ENCODE measurements around the gene CEBPB.
"Not testable (repeated sequence)": the region's sequence is repeated elsewhere in the genome, so short reads cannot be mapped to it uniquely, and the experiment has no call there.

The CEBPB gene

GRCh38 chr20:50170549-50171220 lies 19.9 kb upstream of the CEBPB start:
- no peaks in the 10 kb centered on the region for H3K27me3 ChIP-seq (replicated peaks; ENCODE audit: control insufficient read depth, insufficient read depth, low read length, poor library complexity, severe bottlenecking)
- DNase-seq: no peak
- no peaks in the 10 kb centered on the region for H3K36me3 ChIP-seq (ENCODE audit: control insufficient read depth, insufficient read depth, low read length)
- H3K9me3 ChIP-seq (ENCODE audit: control insufficient read depth, low read length): no peaks in the 10 kb centered on the region
- no peaks in the 10 kb centered on the region for H3K4me1 ChIP-seq (ENCODE audit: control insufficient read depth, insufficient read depth, low read length, poor library complexity, severe bottlenecking)
- no peak overlapping the region for H3K4me3 ChIP-seq (ENCODE audit: insufficient read depth, low read depth, low read length, poor library complexity, severe bottlenecking)
- H3K27ac ChIP-seq (ENCODE audit: insufficient read depth, low read length, poor library complexity, severe bottlenecking): no peak overlapping the region

- no peaks in the 10 kb centered on the region for H3K27me3 ChIP-seq (replicated peaks; ENCODE audit: control insufficient read depth, insufficient read depth, low read length, poor library complexity, severe bottlenecking)
- no peak overlapping the region for H3K4me3 ChIP-seq (ENCODE audit: insufficient read depth, low read depth, low read length, poor library complexity, severe bottlenecking)
- H3K27ac ChIP-seq (ENCODE audit: insufficient read depth, low read length, poor library complexity, severe bottlenecking): no peak overlapping the region
- DNase-seq: no peak
- H3K9me3 ChIP-seq (ENCODE audit: control insufficient read depth, low read length): no peaks in the 10 kb centered on the region
- H3K36me3 ChIP-seq (ENCODE audit: control insufficient read depth, insufficient read depth, low read length): no peaks in the 10 kb centered on the region
- no peaks in the 10 kb centered on the region for H3K4me1 ChIP-seq (ENCODE audit: control insufficient read depth, insufficient read depth, low read length, poor library complexity, severe bottlenecking)
These were observed 18.1 kb upstream of the CEBPB start for GRCh38 chr20:50172347-50173013.

- Histone ChIP-seq H3K27me3 (replicated peaks; ENCODE audit: control insufficient read depth, insufficient read depth, low read length, poor library complexity, severe bottlenecking) (no peaks in the 10 kb centered on the region), H3K9me3 (ENCODE audit: control insufficient read depth, low read length) (no peaks in the 10 kb centered on the region), H3K4me1 (ENCODE audit: control insufficient read depth, insufficient read depth, low read length, poor library complexity, severe bottlenecking) (no peaks in the 10 kb centered on the region), H3K36me3 (ENCODE audit: control insufficient read depth, insufficient read depth, low read length) (no peaks in the 10 kb centered on the region), H3K27ac (ENCODE audit: insufficient read depth, low read length, poor library complexity, severe bottlenecking) (no peak overlapping the region), H3K4me3 (ENCODE audit: insufficient read depth, low read depth, low read length, poor library complexity, severe bottlenecking) (no peak overlapping the region)
- no peak for DNase-seq
These were observed 16.2 kb upstream of the CEBPB start for GRCh38 chr20:50174456-50174855.

GRCh38 chr20:50175938-50176933 lies 14.4 kb upstream of the CEBPB start:
- no peak for DNase-seq
- no peak overlapping the region for H3K4me3 ChIP-seq (ENCODE audit: insufficient read depth, low read depth, low read length, poor library complexity, severe bottlenecking)
- H3K36me3 ChIP-seq (ENCODE audit: control insufficient read depth, insufficient read depth, low read length): no peaks in the 10 kb centered on the region
- H3K9me3 ChIP-seq (ENCODE audit: control insufficient read depth, low read length): no peaks in the 10 kb centered on the region
- H3K4me1 ChIP-seq (ENCODE audit: control insufficient read depth, insufficient read depth, low read length, poor library complexity, severe bottlenecking): no peaks in the 10 kb centered on the region
- no peaks in the 10 kb centered on the region for H3K27me3 ChIP-seq (replicated peaks; ENCODE audit: control insufficient read depth, insufficient read depth, low read length, poor library complexity, severe bottlenecking)
- H3K27ac ChIP-seq (ENCODE audit: insufficient read depth, low read length, poor library complexity, severe bottlenecking): no peak overlapping the region

GRCh38 chr20:50178672-50179071 lies 12.0 kb upstream of the CEBPB start:
- not testable (repeated sequence) for H3K36me3 ChIP-seq (ENCODE audit: control insufficient read depth, insufficient read depth, low read length); H3K9me3 ChIP-seq (ENCODE audit: control insufficient read depth, low read length); H3K4me3 ChIP-seq (ENCODE audit: insufficient read depth, low read depth, low read length, poor library complexity, severe bottlenecking); H3K27me3 ChIP-seq (replicated peaks; ENCODE audit: control insufficient read depth, insufficient read depth, low read length, poor library complexity, severe bottlenecking); DNase-seq; H3K27ac ChIP-seq (ENCODE audit: insufficient read depth, low read length, poor library complexity, severe bottlenecking); H3K4me1 ChIP-seq (ENCODE audit: control insufficient read depth, insufficient read depth, low read length, poor library complexity, severe bottlenecking)

- no peaks in the 10 kb centered on the region for H3K36me3 ChIP-seq (ENCODE audit: control insufficient read depth, insufficient read depth, low read length)
- peaks cover 3% of the 10 kb centered on the region for H3K4me1 ChIP-seq (ENCODE audit: control insufficient read depth, insufficient read depth, low read length, poor library complexity, severe bottlenecking)
- DNase-seq: no peak
- H3K27ac ChIP-seq (ENCODE audit: insufficient read depth, low read length, poor library complexity, severe bottlenecking): no peak overlapping the region
- no peaks in the 10 kb centered on the region for H3K9me3 ChIP-seq (ENCODE audit: control insufficient read depth, low read length)
- H3K27me3 ChIP-seq (replicated peaks; ENCODE audit: control insufficient read depth, insufficient read depth, low read length, poor library complexity, severe bottlenecking): no peaks in the 10 kb centered on the region
- H3K4me3 ChIP-seq (ENCODE audit: insufficient read depth, low read depth, low read length, poor library complexity, severe bottlenecking): no peak overlapping the region
These were observed 9.3 kb upstream of the CEBPB start for GRCh38 chr20:50181344-50181743.

GRCh38 chr20:50182346-50182745 lies 8.3 kb upstream of the CEBPB start:
- H3K9me3 ChIP-seq (ENCODE audit: control insufficient read depth, low read length): no peaks in the 10 kb centered on the region
- H3K27me3 ChIP-seq (replicated peaks; ENCODE audit: control insufficient read depth, insufficient read depth, low read length, poor library complexity, severe bottlenecking): no peaks in the 10 kb centered on the region
- H3K4me3 ChIP-seq (ENCODE audit: insufficient read depth, low read depth, low read length, poor library complexity, severe bottlenecking): no peak overlapping the region
- peaks cover 5% of the 10 kb centered on the region for H3K4me1 ChIP-seq (ENCODE audit: control insufficient read depth, insufficient read depth, low read length, poor library complexity, severe bottlenecking)
- no peaks in the 10 kb centered on the region for H3K36me3 ChIP-seq (ENCODE audit: control insufficient read depth, insufficient read depth, low read length)
- no peak overlapping the region for H3K27ac ChIP-seq (ENCODE audit: insufficient read depth, low read length, poor library complexity, severe bottlenecking)
- no peak for DNase-seq

GRCh38 chr20:50185426-50185825 lies 5.2 kb upstream of the CEBPB start:
- Histone ChIP-seq H3K27ac (ENCODE audit: insufficient read depth, low read length, poor library complexity, severe bottlenecking) (no peak overlapping the region), H3K9me3 (ENCODE audit: control insufficient read depth, low read length) (no peaks in the 10 kb centered on the region), H3K4me1 (ENCODE audit: control insufficient read depth, insufficient read depth, low read length, poor library complexity, severe bottlenecking) (peaks cover 5% of the 10 kb centered on the region), H3K27me3 (replicated peaks; ENCODE audit: control insufficient read depth, insufficient read depth, low read length, poor library complexity, severe bottlenecking) (no peaks in the 10 kb centered on the region), H3K4me3 (ENCODE audit: insufficient read depth, low read depth, low read length, poor library complexity, severe bottlenecking) (no peak overlapping the region), H3K36me3 (ENCODE audit: control insufficient read depth, insufficient read depth, low read length) (no peaks in the 10 kb centered on the region)
- DNase-seq: no peak

- H3K4me1 ChIP-seq (ENCODE audit: control insufficient read depth, insufficient read depth, low read length, poor library complexity, severe bottlenecking): peaks cover 5% of the 10 kb centered on the region
- no peaks in the 10 kb centered on the region for H3K36me3 ChIP-seq (ENCODE audit: control insufficient read depth, insufficient read depth, low read length)
- no peaks in the 10 kb centered on the region for H3K9me3 ChIP-seq (ENCODE audit: control insufficient read depth, low read length)
- H3K27ac ChIP-seq (ENCODE audit: insufficient read depth, low read length, poor library complexity, severe bottlenecking): no peak overlapping the region
- peak; percentile 68 to 85 (median 77) for DNase-seq
- no peaks in the 10 kb centered on the region for H3K27me3 ChIP-seq (replicated peaks; ENCODE audit: control insufficient read depth, insufficient read depth, low read length, poor library complexity, severe bottlenecking)
- no peak overlapping the region for H3K4me3 ChIP-seq (ENCODE audit: insufficient read depth, low read depth, low read length, poor library complexity, severe bottlenecking)
These were observed 4.3 kb upstream of the CEBPB start for GRCh38 chr20:50186151-50186885.
